Measurements from ENCODE around the gene THOP1.

THOP1 gene

GRCh38 chr19:2850256-2850925, 65.1 kb downstream of the THOP1 start:
- H3K36me3 ChIP-seq = peaks cover 50% of the 10 kb centered on the region
- H3K9me3 ChIP-seq (ENCODE audit: severe bottlenecking) = peaks cover 24% of the 10 kb centered on the region
- TF ChIP-seq, protein P1, sequence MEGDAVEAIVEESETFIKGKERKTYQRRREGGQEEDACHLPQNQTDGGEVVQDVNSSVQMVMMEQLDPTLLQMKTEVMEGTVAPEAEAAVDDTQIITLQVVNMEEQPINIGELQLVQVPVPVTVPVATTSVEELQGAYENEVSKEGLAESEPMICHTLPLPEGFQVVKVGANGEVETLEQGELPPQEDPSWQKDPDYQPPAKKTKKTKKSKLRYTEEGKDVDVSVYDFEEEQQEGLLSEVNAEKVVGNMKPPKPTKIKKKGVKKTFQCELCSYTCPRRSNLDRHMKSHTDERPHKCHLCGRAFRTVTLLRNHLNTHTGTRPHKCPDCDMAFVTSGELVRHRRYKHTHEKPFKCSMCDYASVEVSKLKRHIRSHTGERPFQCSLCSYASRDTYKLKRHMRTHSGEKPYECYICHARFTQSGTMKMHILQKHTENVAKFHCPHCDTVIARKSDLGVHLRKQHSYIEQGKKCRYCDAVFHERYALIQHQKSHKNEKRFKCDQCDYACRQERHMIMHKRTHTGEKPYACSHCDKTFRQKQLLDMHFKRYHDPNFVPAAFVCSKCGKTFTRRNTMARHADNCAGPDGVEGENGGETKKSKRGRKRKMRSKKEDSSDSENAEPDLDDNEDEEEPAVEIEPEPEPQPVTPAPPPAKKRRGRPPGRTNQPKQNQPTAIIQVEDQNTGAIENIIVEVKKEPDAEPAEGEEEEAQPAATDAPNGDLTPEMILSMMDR (IDR thresholded peaks at IDR 0.05; ENCODE audit: low read depth, low read length) = no peak
- no peak overlapping the region for H3K27ac ChIP-seq
- H3K27me3 ChIP-seq (ENCODE audit: insufficient read depth, low read depth, severe bottlenecking) = no peaks in the 10 kb centered on the region
- no peak overlapping the region for H3K4me3 ChIP-seq (ENCODE audit: low read depth, low read length)
- DNase-seq = no peak

GRCh38 chr19:2852598-2852997, 67.3 kb downstream of the THOP1 start:
- TF ChIP-seq, protein P1 (IDR thresholded peaks at IDR 0.05; ENCODE audit: low read depth, low read length) = no peak
- no peaks in the 10 kb centered on the region for H3K27me3 ChIP-seq (ENCODE audit: insufficient read depth, low read depth, severe bottlenecking)
- no peak overlapping the region for H3K27ac ChIP-seq
- peaks cover 50% of the 10 kb centered on the region for H3K36me3 ChIP-seq
- DNase-seq = no peak
- H3K4me3 ChIP-seq (ENCODE audit: low read depth, low read length) = no peak overlapping the region
- H3K9me3 ChIP-seq (ENCODE audit: severe bottlenecking) = peaks cover 24% of the 10 kb centered on the region

DNA sequence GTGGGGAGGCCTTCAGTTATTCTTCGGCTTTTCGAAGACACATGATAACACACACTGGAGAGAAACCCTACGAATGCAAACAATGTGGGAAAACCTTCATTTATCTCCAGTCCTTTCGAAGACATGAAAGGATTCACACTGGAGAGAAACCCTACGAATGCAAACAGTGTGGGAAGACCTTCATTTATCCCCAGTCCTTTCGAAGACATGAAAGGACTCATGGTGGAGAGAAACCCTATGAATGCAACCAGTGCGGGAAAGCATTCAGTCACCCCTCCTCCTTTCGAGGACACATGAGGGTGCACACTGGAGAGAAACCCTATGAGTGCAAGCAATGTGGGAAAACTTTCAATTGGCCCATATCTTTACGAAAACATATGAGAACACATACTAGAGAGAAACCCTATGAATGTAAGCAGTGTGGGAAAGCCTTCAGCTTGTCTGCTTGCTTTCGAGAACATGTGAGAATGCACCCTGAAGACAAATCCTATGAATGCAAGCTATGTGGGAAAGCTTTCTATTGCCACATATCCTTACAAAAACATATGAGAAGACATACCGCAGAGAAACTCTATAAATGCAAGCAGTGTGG, 67.8 kb downstream of the THOP1 start:
- TF ChIP-seq, protein P1 (IDR thresholded peaks at IDR 0.05; ENCODE audit: low read depth, low read length) = no peak
- no peak for DNase-seq
- Histone ChIP-seq H3K27ac (no peak overlapping the region), H3K9me3 (ENCODE audit: severe bottlenecking) (peaks cover 24% of the 10 kb centered on the region), H3K27me3 (ENCODE audit: insufficient read depth, low read depth, severe bottlenecking) (no peaks in the 10 kb centered on the region), H3K4me3 (ENCODE audit: low read depth, low read length) (no peak overlapping the region), H3K36me3 (peaks cover 50% of the 10 kb centered on the region)

DNA sequence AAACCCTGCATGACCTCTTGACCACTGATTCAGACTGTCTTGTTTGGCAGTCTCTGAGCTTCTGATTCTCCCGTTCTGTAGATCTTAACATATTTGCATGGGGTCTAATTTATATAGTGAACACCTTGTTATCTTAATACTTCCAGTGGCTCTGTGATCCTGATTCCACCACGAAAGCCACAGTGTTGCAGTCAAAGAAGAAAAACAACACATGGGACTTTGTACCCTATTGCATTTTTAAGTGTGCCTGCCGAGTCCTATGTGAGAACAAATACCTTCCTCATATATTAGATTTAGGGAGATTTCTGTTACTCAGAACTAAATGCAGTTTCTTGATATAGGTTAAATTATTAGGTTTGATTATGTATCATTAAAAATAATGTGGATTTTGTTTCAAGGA, 69.5 kb downstream of the THOP1 start:
- no peak overlapping the region for H3K4me3 ChIP-seq (ENCODE audit: low read depth, low read length)
- H3K27ac ChIP-seq = no peak overlapping the region
- TF ChIP-seq, protein P1 (IDR thresholded peaks at IDR 0.05; ENCODE audit: low read depth, low read length) = no peak
- peaks cover 50% of the 10 kb centered on the region for H3K36me3 ChIP-seq
- DNase-seq = no peak
- peaks cover 24% of the 10 kb centered on the region for H3K9me3 ChIP-seq (ENCODE audit: severe bottlenecking)
- H3K27me3 ChIP-seq (ENCODE audit: insufficient read depth, low read depth, severe bottlenecking) = no peaks in the 10 kb centered on the region

DNA sequence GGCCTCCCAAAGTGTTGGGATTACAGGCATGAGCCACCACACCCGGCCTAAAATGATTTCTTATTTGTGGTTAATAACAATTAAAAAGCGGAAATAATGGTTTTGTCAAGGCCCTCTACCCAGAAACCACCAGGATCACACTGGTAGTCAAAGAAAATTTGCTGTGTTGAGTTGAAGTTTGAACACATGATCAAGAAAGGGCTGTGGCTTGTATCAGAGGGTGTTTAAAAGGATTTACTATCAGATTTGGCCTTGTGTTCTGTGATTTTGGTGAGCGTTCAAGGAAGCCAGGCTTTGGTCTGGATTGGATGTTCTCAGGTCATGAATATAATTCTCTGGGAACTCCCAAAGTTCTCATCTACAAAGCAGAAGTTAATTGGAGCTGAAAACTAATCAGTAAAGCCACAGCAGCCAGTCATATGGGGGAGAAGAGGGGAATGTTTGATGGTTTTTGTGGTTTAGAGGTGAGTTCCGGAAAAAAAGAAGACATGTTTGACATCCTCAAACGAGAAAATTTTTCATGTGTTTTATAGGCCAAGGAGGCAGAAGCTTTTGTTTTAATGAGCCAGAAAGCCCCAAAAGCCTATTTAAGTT, 71.3 kb downstream of the THOP1 start:
- no peak overlapping the region for H3K4me3 ChIP-seq (ENCODE audit: low read depth, low read length)
- H3K36me3 ChIP-seq = peaks cover 33% of the 10 kb centered on the region
- DNase-seq = no peak
- H3K27me3 ChIP-seq (ENCODE audit: insufficient read depth, low read depth, severe bottlenecking) = no peaks in the 10 kb centered on the region
- TF ChIP-seq, protein P1 (IDR thresholded peaks at IDR 0.05; ENCODE audit: low read depth, low read length) = no peak
- peaks cover 19% of the 10 kb centered on the region for H3K9me3 ChIP-seq (ENCODE audit: severe bottlenecking)
- H3K27ac ChIP-seq = no peak overlapping the region
